ENCODE measurements around the gene TRIO.

The TRIO gene

DNA sequence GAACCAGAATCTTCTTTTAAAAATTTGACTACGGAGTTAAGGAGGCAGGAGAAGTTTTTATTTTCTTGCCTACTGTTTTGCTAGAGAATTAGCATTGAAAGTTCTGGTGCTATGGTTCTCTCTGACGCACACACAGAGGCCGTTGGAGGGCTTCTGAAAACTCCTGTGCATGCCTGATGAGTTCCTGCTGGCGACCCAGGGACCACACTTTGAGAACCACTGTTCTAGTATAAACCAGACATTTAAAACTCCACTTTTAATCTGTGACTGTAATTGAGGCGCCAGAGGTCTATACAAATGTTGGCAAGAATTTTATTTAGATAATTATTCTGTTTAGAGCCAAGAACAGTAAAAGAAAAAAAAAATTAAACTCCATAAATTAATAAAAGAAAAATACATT lies 338.9 kb downstream of the TRIO start:
- no peak overlapping the region for H3K4me3 Mint-ChIP-seq
- no peak overlapping the region for H3K27ac Mint-ChIP-seq
- no peaks in the 10 kb centered on the region for H3K27me3 Mint-ChIP-seq (ENCODE audit: low read depth)
- H3K9me3 Mint-ChIP-seq = no peaks in the 10 kb centered on the region
- H3K4me1 Mint-ChIP-seq (ENCODE audit: low read depth) = peaks cover 9% of the 10 kb centered on the region
- peaks cover 4% of the 10 kb centered on the region for H3K36me3 Mint-ChIP-seq (ENCODE audit: low read depth)

DNA sequence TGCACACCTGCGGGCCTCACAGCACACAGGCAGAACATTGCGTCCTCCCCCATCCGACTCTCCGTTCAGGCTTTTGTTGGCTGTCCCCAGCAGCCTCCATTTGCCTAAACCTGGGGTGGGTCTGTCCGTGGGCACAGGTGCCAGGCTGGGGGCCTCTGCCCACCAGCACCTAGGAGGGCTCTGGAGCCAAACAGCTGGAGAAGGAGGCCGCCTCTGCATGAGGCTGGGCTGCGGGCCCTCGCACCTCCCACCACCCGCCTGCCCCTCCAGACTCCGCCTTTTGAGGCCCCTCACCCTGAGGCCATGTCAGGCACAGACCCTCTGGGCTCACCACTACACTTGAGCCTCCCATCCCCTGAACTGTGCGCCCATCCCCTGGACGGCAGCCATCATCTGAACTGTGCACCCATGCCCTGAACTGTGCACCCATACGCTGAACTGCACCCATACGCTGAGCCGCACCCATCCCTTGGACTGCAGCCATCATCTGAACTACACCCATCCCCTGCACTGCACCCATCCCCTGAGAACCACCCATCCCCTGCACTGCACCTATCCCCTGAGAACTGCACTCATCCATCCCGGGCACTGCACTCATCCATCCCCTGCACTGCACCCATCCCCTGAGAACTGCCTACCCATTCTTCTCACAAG lies 340.5 kb downstream of the TRIO start:
- H3K27me3 Mint-ChIP-seq (ENCODE audit: low read depth) = no peaks in the 10 kb centered on the region

DNA sequence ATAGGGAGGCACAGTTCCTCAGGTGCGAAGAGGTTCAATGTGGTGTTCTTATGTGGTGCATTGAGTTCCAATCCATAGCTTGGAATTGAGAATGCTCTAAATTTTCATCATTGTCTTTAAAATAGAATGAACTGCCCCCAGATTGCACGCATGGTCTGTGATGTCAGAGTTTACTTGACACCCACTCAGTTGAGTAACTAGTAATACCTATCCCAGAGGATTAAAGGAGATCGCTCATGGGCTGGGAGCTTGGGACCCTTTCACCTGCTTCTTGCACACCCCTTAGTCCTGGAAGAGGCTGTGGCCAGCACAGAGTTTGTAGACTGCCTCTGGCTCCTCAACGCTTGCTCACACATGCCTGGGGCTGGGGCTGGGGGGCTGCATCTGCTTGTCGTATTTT lies 343.3 kb downstream of the TRIO start:
- no peak overlapping the region for H3K27ac Mint-ChIP-seq
- H3K36me3 Mint-ChIP-seq (ENCODE audit: low read depth) = peaks cover 4% of the 10 kb centered on the region
- no peaks in the 10 kb centered on the region for H3K27me3 Mint-ChIP-seq (ENCODE audit: low read depth)
- no peaks in the 10 kb centered on the region for H3K9me3 Mint-ChIP-seq
- H3K4me1 Mint-ChIP-seq (ENCODE audit: low read depth) = peaks cover 6% of the 10 kb centered on the region
- no peak overlapping the region for H3K4me3 Mint-ChIP-seq

More for the DNA sequence above, 340.5 kb downstream of the TRIO start:
- Mint-ChIP-seq H3K9me3 (no peaks in the 10 kb centered on the region), H3K4me1 (ENCODE audit: low read depth) (peaks cover 9% of the 10 kb centered on the region), H3K27ac (no peak overlapping the region), H3K36me3 (ENCODE audit: low read depth) (peaks cover 8% of the 10 kb centered on the region), H3K4me3 (no peak overlapping the region)

DNA sequence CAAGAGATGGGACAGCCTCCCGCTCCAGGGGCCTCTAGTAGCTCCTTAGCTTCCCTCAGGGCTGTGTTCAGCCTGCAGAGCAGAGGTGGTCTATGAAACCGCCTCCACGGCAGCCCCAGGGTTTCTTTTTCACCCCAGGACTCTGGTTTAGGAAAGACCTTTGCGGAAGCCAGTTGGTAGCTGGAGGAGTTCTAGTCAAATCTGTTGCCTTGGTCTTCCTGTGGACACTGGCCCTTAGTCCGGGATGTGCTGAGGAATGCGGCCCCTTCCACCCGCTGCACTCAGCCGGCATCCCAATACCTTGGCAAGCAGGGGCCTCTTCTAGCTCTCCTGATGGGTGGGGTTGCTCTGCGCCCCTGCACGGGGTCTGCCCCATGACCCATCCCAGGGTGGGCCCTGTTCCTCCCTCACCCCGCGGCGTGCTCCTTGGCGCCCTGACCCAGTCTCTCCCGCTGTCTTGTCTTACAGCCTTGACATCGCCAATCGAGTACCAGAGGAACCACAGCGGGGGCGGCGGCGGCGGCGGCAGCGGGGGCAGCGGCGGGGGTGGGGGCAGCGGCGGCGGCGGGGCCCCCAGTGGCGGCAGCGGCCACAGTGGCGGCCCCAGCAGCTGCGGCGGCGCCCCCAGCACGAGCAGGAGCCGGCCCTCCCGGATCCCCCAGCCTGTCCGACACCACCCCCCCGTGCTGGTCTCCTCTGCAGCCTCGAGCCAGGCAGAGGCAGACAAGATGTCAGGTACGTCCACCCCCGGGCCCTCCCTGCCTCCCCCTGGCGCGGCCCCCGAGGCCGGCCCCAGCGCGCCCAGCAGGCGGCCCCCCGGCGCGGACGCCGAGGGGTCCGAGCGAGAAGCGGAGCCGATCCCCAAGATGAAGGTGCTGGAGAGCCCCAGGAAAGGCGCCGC lies 344.1 kb downstream of the TRIO start:
- peaks cover 4% of the 10 kb centered on the region for H3K36me3 Mint-ChIP-seq (ENCODE audit: low read depth)
- H3K4me3 Mint-ChIP-seq = no peak overlapping the region
- peaks cover 6% of the 10 kb centered on the region for H3K4me1 Mint-ChIP-seq (ENCODE audit: low read depth)
- H3K27ac Mint-ChIP-seq = no peak overlapping the region
- no peaks in the 10 kb centered on the region for H3K9me3 Mint-ChIP-seq
- no peaks in the 10 kb centered on the region for H3K27me3 Mint-ChIP-seq (ENCODE audit: low read depth)

DNA sequence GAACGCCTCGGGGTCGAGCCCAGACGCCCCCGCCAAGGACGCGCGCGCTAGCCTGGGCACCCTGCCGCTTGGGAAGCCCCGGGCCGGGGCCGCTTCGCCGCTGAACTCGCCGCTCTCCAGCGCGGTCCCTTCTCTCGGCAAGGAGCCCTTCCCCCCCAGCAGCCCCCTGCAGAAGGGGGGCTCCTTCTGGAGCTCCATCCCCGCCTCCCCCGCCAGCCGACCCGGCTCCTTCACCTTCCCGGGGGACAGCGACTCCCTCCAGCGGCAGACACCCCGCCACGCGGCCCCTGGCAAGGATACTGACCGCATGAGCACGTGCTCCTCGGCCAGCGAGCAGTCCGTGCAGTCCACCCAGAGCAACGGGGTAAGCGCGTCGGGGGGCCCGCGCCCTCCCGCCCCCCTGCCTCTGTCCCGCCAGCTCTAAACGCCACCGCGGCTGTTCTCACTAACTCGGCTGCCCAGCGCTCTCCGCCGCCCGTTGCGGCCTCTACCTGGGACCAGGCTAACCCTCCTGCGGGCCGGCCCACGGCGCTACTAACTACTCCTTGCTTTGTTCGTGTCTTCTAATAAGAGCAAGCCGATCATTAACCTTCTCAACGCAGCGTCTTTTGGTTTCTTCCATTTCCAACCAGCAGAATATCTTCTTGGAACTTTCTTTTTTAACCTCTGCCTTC lies 344.9 kb downstream of the TRIO start:
- Mint-ChIP-seq H3K4me1 (ENCODE audit: low read depth) (peaks cover 6% of the 10 kb centered on the region), H3K36me3 (ENCODE audit: low read depth) (peaks cover 4% of the 10 kb centered on the region), H3K9me3 (no peaks in the 10 kb centered on the region), H3K27ac (no peak overlapping the region), H3K27me3 (ENCODE audit: low read depth) (no peaks in the 10 kb centered on the region), H3K4me3 (no peak overlapping the region)

DNA sequence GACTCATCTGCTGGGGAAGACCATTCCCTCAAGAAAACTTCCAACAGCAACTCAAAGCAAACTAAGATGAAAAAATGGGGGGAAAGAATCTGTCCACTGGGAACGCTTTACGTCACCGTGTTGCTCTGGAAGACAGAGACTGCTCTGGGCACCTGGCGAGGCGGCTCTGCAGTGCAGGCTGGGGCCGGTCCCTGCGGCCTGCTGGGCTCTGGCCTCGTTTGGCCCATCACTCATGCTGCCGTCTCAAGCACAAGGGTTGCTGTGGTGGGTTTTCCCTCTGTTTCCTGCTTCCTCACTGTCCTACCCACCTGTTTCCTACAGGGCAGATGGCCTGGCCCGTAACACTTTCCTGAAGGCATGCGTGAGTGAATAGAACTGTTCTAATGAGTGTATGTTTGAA lies 345.6 kb downstream of the TRIO start:
- H3K4me1 Mint-ChIP-seq (ENCODE audit: low read depth) = peaks cover 6% of the 10 kb centered on the region
- H3K36me3 Mint-ChIP-seq (ENCODE audit: low read depth) = peaks cover 4% of the 10 kb centered on the region
- H3K27me3 Mint-ChIP-seq (ENCODE audit: low read depth) = no peaks in the 10 kb centered on the region
- no peak overlapping the region for H3K27ac Mint-ChIP-seq
- no peak overlapping the region for H3K4me3 Mint-ChIP-seq
- no peaks in the 10 kb centered on the region for H3K9me3 Mint-ChIP-seq

DNA sequence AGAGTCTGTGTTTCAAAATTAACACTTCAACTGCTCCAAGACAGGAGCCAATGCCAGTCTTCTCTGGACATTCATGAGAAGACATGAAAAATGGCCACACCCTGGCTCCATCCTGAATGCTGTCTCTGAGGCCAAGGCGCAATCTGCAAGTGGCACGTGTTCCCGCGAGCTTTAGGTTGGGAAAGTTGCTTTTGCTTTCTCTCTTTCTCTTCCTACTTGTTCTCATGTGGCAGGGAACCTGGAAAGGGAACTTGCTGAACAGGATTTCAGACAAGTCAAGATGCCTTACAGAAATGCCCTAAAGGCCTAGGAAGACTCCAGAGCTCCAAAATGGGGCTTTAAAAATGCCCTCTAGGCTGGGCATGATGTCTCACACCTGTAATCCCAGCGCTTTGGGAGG lies 346.5 kb downstream of the TRIO start:
- no peak overlapping the region for H3K4me3 Mint-ChIP-seq
- H3K4me1 Mint-ChIP-seq (ENCODE audit: low read depth) = peaks cover 3% of the 10 kb centered on the region
- H3K36me3 Mint-ChIP-seq (ENCODE audit: low read depth) = peaks cover 4% of the 10 kb centered on the region
- no peaks in the 10 kb centered on the region for H3K9me3 Mint-ChIP-seq
- H3K27ac Mint-ChIP-seq = no peak overlapping the region
- no peaks in the 10 kb centered on the region for H3K27me3 Mint-ChIP-seq (ENCODE audit: low read depth)

DNA sequence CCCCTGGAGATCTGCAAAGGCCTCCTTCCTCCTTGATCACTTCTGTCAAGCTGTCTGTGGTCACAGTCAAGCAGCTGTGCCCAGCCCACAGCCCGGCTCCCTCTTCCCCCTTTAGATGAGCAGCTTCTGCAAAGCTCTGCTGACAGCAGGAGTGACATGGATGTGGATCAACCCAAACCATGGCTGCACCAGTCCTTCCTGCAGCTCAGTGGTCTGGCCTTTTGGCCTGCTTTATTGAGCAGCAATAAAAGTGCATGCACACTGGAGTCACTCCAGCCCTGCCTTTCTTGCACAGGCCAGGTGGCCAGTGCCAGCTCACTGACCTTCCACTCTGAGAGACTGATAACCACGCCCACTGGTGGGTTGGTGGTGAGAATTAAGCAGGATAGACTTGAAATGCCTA lies 347.2 kb downstream of the TRIO start:
- Mint-ChIP-seq H3K27ac (no peak overlapping the region), H3K9me3 (no peaks in the 10 kb centered on the region), H3K36me3 (ENCODE audit: low read depth) (peaks cover 4% of the 10 kb centered on the region), H3K4me3 (no peak overlapping the region), H3K4me1 (ENCODE audit: low read depth) (peaks cover under 1% of the 10 kb centered on the region), H3K27me3 (ENCODE audit: low read depth) (no peaks in the 10 kb centered on the region)

DNA sequence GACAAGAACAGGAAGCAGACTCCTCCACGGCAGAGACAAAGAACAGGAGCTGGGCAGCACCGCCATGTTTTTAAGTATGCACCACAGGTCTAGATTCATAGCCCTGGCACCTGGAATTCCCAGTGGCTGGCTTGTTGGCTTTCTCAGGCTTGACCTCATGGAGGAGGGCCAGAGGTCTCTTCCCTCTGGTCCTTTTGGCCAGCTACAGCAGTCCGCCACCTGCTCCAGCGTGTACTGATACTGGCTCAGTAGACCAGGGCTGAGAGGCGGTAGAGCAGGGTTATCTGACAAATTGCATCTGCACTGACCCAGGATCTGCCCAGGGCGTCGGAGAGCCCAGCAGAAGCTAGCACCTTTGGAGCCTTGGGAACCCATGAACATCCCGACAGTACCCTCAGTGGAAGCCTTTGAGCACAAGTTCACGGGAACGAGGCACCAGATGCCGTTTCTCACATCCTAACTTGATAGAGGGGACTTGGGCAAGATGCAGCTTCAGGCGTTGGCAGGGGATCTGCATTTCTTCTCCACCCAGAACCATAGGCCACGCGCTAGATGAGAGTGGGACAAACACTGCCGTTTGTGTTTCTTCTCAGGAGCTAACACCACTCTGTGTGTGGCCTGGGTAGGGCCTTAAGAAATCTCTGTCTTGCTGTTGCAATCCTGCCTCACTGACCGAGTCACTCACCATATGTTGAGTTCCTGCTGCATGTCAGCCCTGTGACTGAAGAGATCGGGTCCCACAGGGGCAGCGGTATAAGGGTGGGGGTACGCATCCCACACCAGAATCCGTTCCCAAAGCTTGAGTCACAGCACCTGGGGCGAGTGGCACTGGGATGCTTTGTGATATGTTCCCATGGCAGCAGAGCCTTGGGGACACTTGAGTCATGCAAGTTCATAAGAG lies 348.1 kb downstream of the TRIO start:
- no peaks in the 10 kb centered on the region for H3K27me3 Mint-ChIP-seq (ENCODE audit: low read depth)
- H3K27ac Mint-ChIP-seq = no peak overlapping the region
- H3K4me1 Mint-ChIP-seq (ENCODE audit: low read depth) = no peaks in the 10 kb centered on the region
- H3K9me3 Mint-ChIP-seq = no peaks in the 10 kb centered on the region
- H3K36me3 Mint-ChIP-seq (ENCODE audit: low read depth) = peaks cover 4% of the 10 kb centered on the region
- no peak overlapping the region for H3K4me3 Mint-ChIP-seq

DNA sequence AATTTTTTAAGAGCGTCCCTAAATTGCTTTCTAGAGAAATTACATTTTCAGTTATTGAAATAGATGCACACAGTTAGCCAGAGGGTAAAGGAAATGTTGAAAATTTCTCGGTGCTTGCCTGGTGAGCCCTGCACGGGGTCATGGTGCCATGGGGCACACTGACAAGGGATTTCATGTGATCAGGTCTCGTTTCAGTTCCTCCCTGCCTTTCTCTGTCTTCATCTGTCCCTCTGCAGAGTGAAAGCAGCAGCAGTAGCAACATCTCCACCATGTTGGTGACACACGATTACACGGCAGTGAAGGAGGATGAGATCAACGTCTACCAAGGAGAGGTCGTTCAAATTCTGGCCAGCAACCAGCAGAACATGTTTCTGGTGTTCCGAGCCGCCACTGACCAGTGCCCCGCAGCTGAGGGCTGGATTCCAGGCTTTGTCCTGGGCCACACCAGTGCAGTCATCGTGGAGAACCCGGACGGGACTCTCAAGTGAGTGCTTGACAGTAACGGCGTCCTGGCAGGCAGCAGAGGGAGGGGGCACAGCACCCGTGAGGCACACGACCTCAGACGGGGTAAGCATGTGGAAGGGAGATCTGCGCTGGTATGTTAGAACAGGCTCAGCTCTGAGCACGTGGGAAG lies 349.3 kb downstream of the TRIO start:
- Mint-ChIP-seq H3K36me3 (ENCODE audit: low read depth) (peaks cover 4% of the 10 kb centered on the region), H3K4me1 (ENCODE audit: low read depth) (no peaks in the 10 kb centered on the region), H3K9me3 (no peaks in the 10 kb centered on the region), H3K27ac (no peak overlapping the region), H3K4me3 (no peak overlapping the region), H3K27me3 (ENCODE audit: low read depth) (no peaks in the 10 kb centered on the region)

DNA sequence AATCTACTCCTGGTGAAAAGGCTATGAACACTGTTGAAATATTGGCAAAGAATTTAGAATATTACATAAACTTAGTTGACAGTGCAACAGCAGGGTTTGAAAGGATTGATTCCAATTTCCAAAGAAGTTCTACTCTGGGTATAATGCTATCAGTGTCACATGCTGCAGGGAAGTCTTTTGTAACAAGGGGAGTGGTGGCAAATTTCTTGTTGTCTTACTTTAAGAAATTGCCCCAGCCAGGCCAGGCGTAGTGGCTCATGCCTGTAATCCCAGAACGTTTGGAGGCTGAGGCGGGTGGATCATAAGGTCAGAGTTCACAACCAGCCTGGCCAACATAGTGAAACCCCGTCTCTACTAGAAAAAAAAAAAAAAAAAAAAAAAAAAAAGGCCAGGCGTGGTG lies 352.2 kb downstream of the TRIO start:
- no peaks in the 10 kb centered on the region for H3K36me3 Mint-ChIP-seq (ENCODE audit: low read depth)
- no peak overlapping the region for H3K4me3 Mint-ChIP-seq
- H3K4me1 Mint-ChIP-seq (ENCODE audit: low read depth) = no peaks in the 10 kb centered on the region

DNA sequence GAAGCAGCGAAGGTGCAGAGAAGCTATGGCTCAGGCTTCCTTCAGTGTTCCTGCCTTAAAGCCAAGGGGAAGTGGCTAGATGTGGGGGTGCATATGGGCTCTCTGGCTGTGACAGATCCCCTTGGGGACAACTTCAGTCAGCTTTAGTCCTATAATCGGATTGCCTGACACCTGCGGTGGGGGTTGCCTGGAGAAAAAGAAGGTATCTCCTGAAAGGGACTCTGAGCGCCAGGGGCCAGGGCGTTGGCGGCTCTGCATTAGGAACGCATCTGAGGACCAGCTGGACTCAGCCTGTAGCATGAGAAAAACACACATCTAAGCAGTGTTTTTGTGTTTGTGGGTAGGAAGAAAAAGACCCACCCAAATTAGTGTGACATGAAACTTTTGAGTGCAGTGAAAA lies 354.2 kb downstream of the TRIO start:
- H3K4me1 Mint-ChIP-seq (ENCODE audit: low read depth) = no peaks in the 10 kb centered on the region
- H3K27me3 Mint-ChIP-seq (ENCODE audit: low read depth) = no peaks in the 10 kb centered on the region
- H3K9me3 Mint-ChIP-seq = no peaks in the 10 kb centered on the region
- H3K36me3 Mint-ChIP-seq (ENCODE audit: low read depth) = no peaks in the 10 kb centered on the region
- H3K27ac Mint-ChIP-seq = no peak overlapping the region
- H3K4me3 Mint-ChIP-seq = no peak overlapping the region

More for the DNA sequence above, 352.2 kb downstream of the TRIO start:
- H3K27ac Mint-ChIP-seq = no peak overlapping the region
- H3K27me3 Mint-ChIP-seq (ENCODE audit: low read depth) = no peaks in the 10 kb centered on the region
- H3K9me3 Mint-ChIP-seq = no peaks in the 10 kb centered on the region

DNA sequence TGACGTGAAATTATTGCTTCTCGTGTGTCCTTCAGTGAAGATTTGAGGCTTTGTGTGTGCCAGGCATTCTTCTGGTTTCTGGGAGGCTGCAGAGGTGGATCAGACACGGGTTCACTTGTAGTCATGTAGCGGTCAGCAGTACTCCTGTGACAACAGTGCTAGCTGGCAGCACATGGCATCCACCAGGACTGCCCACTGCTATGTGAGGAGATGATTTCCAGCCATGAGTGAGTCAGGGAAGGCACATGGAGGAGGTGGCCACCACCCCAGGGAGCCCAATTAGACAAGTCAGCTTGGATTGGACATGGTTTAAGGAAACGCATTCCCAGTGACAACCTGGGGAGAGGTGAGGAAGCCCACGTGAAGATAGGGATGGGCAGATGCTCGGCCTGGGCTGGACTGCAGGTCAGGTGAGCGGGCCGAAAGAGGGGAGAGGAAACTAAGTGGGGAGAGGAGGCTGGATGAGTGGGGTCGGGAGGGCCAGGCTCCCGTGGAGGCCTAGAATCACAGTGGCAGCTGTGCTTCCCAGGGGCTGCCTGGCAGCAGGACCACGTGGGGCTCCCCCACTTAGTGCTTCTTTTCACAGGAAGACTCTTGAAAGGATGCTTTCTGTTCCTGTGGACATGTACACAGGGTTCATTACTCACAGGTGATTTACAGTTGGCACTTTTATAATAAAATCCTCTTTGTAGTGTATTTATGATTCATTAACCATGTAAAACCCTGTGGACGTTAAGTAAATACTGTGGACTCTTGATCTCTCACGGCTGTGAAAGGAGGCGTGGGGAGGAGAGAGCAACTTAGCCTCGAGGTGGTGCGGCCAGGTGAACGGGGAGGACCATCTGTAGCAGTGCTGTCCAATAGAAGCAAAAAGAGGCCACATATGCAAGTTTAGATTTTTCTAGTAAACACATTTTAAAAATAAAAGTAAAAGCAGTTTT lies 358.5 kb downstream of the TRIO start:
- Mint-ChIP-seq H3K27me3 (ENCODE audit: low read depth) (no peaks in the 10 kb centered on the region), H3K9me3 (no peaks in the 10 kb centered on the region), H3K36me3 (ENCODE audit: low read depth) (no peaks in the 10 kb centered on the region), H3K27ac (no peak overlapping the region), H3K4me1 (ENCODE audit: low read depth) (no peaks in the 10 kb centered on the region), H3K4me3 (no peak overlapping the region)
